ENCODE measurements around the gene CALML5.

The CALML5 gene

DNA sequence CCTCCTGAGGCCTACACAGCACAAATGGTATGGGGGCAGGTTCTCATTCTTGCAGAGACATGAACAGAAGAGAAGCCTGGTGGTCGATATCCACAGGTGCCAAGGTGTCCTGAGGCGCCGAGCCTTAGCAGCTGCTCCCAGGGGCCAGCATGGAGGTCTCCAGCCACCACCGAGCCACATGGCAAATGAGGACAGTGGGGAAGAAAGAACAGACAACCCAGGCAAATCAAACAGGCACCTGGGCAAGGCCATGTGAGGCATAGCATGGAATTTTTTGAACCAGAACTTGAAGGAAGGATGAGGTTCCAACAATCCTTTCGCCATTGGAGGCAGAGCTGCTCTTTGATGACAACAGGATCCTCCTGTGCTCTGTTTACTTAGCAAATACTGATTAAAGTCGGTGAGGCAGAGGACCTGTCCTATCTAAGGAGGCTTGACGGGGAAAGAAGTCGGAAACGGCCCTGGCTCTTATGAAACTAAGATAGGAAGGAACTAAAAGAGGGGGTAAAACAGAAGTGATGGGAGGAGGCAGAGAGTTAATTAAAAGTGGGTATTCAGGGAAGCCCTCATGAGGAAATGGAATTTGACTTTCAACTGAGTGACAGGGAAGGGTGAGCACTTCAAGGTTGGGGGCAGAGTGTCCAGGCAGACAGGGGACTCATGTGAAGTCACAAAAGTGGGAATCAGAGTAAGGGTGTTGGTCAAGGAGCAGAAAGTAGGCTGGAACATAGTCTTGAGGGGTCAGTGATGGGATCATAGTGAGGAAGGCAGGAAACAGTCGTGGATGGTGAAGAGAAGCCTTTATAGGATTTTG lies 16.8 kb upstream of the CALML5 start:
- no peak for DNase-seq (ENCODE audit: low read depth)

DNA sequence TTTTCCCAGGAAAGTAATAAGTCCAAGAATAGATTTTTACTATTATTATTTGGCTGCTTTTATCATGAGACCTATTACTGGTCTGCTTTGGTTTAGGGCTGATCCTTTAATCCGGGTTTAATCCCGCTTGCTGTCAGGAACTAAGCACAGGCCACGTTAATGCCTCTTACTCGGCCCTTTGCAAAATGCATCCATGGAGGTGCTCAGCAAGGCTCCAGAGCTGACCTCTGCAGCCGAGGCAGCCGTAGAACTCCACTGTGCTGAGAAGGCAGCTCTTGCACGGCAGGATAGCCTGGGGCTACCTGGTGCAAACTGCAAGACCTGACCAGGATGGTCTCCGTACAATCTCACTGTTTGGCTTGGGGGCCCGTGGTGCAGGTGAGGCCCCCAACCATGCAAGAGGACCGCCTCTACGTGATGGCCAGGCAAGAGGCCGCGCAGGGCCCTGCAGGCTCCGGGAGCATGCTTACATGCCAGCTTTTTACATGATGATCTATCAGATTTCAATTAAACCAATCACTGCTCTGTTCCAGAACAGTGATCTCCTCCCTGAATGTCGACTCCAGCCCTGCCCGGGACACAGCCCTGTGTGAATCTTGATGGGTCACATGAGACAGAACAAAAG lies 15.0 kb upstream of the CALML5 start:
- DNase-seq (ENCODE audit: low read depth), result no peak

DNA sequence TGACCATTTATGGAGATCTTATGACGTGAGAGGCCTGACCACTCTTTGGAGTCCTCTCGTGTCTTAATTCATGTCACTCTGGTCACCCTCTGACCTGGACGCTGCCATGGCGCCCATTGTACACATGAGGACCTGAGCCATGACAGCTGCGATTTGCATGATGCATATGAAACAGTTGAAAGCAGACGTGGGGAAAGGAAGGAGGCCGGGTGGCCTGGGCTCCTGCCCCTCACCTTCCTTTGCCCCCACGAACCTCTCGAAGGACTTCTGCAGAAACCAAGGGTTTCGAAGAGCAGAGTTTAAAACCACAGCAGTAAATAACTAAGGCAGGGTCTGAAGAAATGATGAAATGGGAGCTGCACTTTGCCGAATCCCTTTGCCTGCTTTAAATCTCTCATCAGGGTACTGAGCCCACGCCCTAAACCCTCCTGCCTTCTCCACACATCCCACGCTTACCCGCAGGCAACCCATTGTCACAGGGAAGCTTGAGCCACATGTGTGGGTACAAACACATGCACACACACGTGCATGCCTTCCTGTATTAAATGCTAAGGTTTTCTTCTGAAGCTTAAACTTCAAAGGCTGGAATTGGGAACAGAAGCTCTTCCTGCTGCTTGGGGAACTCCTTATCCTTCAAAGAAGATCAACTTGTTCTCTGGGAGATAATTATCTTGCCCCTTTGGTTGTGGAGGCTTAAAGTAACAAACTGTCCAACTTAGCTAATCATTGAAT lies 13.7 kb upstream of the CALML5 start:
- DNase-seq (ENCODE audit: low read depth), result no peak

DNA sequence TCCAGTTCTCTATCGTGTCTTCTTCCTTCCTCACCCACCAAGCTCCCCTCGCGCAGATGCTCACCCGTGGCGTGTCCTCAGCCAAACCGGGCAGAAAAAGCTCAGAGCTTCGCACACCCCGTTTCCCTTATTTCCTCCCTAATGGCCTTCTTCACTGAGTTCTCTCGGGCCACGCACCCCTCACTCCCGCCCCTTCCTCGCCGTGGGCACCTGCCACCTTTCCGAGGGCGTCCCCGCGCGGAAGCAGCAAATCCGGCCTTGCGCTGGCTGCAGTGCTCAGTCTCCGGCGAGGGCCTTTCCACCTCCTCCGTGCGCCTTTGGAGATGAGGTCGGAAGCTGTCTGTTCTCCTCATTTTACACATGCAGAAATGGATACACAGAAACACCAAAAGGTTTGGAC lies 13.0 kb upstream of the CALML5 start:
- no peak for DNase-seq (ENCODE audit: low read depth)

DNA sequence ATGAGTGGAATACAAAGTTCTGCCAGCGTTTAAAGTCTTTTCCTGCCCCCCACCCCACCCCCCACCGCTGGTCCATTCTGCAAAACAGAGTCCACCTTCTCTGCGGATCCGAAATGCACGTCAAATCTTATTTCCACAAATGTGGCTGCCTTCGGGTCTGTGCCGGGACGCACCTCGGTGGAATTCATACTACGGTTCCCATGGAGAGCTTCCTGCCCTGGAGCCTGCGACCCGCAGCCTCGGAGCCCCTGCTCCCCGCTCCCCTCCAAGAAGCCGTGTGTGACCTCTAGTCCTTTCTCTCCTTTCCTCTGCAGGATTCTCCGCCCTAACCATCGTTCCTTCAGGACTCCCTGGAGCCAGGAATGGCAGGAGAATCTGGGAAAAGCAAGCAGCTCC lies 12.5 kb upstream of the CALML5 start:
- DNase-seq (ENCODE audit: low read depth), result no peak

DNA sequence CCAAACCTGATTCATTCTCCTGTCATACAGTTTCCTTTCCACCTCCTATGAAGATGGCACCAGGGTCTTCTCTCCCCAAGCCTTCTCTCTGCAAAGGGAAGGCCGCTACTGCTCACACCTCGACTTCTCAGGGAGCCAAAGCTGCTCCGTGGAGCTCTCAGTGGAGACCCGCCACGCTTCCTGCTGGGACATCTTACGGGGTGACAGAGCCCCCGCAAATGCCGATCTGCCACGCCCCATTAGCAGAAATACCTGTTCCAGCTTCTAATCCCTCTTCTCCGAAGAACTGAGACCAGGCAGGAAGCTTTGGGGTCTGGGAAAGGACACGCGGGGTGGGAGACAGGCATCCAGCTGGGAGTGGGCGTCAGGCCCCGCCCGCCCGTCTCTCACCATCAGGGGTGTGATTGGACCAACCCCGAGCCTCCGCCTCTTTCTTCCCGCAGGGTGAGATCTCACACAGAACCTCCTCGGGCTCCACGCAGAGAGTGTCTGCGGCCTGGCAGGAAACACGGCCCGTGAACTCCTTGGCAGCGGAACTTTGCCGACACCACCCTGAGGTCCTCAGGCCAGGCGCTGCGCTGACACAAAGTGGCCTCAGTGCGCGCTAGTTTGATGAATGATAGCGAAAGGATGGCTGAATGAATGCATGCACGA lies 12.0 kb upstream of the CALML5 start:
- no peak for DNase-seq (ENCODE audit: low read depth)

DNA sequence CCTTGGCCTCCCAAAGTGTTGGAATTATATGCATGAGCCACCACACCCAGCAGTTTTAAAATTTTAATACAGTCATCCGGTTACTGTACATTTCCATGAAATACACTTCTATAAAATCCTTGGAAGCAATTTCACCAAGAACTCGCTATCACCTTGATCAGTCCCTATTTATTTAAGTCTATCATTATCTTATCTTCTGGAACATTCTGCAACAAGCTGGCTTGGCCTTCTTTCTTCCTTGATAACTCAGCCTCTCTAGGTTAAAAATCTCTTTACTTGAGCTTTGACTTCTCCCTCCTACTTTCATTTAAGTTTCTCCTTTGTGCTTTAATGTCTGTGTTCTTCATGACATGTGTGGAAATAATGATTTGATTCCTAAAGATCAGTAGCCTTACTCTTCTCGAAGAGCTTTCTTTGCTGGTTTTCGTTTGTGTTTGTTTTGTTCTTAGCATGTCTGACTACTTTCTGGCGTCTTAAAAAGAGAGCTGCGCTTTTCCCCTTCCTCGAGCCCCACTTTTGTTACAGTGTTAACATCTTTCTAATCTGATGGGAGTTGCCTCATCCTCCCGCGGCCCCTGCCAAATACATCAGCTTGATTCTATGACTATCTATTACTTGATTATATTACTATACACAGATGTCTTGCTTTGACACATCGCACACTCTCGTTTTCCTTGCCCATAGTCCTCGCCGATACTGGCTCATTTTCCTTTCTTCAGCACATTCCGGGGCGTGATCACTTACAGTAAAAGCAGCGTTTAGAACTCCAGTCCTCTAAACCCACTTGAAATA lies 11.1 kb upstream of the CALML5 start:
- no peak for DNase-seq (ENCODE audit: low read depth)

DNA sequence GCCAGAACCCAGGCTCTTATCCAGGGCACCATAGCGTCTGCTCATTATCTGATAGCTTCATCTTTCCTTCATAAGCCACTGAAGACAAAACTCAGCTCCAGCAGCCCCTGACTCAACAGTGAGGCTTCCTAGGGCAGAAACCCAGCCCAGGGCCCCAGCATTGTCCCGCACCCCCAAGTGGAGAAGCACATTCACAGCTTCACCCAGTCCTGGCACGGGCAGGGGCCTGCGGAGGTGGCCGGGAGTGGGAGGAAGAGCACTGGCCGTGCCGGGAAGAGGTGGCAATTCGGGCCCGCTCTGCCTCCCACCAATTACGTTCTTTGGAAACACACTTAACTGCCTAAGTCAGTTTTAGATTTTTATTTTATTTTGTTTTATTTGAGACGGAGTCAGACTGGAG lies 10.3 kb upstream of the CALML5 start:
- DNase-seq (ENCODE audit: low read depth), result no peak

DNA sequence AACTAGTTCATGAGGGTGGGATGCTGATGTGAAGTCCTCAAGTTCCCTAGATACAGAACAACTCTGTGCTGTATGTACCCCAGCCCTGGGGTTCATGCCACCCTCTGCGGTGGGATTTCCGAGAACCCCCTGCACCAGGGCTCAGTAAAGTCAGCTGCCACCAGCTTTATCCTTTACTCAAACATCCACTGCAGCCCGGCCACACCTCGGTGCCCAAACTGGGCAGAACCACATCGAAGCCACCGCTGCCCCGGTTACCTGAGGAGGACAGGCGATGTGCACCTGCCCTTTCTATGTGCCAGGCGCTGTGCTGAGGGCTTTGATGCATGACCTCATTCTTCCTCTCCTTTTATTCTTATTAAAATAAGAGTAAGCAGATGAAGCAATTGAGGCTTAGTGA lies 9.9 kb upstream of the CALML5 start:
- DNase-seq (ENCODE audit: low read depth), result no peak

DNA sequence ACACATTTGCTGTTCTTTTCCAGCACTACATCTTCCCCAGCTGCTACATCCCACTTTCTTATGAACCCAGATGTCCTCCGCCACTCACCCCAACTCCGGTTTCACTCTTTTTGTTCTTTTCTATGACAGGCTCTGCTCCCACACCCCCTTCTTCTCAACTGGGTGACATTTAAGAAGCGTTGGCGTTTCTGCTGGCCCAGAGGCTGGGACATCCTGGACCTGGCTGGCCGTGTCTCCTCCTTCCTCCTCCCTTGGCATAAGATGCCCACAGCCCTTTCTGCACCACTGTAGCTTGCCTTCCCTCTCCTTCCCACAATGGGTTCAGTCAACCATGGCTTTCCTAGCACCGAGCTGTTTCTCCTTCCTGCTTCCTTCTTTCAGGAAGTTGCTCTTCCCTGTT lies 9.4 kb upstream of the CALML5 start:
- no peak for DNase-seq (ENCODE audit: low read depth)

DNA sequence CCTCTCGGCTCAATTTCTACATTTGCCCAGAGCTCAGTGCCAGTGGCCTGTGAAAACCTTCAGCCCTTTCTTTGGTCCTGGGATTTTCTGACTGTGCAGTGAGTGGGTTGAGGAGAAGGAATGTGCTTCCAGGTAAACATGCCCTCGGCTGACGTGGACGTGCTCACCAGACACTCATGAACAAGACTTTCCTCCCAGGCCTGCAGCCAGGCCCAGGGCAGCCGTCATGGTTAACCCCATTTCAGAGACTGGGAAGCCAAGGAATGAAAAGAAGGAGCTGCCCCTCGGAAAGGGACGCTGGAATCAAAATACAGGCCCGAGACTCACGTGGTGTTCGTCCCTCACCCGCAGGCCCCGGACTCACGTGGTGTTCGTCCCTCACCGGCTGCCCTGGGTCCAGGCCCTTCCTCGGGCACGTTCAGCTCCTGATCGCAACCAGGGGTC lies 8.8 kb upstream of the CALML5 start:
- no peak for DNase-seq (ENCODE audit: low read depth)

DNA sequence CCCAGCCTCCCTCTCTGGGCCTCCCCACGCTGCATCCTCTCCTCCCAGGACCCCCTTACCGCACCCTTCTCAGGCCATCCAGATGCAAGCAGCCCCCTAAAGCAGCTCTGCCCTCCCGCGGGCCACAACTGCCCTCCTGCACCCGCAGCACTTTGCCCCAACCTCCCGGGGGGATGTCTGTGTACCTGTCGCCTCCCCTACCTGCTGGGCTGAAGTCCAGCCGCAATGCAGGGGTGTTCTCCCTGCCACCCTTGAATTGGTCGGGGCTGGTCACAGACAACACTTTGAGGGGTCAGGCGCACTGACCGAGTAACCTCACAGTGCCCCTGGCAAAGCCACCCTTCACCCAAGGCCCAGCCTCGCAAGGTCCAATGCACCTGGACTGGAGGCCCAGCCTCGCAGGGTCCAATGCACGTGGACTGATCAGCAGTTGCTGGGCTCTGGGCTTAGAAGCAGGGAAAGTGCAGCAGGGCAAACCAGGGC lies 8.3 kb upstream of the CALML5 start:
- no peak for DNase-seq (ENCODE audit: low read depth)

DNA sequence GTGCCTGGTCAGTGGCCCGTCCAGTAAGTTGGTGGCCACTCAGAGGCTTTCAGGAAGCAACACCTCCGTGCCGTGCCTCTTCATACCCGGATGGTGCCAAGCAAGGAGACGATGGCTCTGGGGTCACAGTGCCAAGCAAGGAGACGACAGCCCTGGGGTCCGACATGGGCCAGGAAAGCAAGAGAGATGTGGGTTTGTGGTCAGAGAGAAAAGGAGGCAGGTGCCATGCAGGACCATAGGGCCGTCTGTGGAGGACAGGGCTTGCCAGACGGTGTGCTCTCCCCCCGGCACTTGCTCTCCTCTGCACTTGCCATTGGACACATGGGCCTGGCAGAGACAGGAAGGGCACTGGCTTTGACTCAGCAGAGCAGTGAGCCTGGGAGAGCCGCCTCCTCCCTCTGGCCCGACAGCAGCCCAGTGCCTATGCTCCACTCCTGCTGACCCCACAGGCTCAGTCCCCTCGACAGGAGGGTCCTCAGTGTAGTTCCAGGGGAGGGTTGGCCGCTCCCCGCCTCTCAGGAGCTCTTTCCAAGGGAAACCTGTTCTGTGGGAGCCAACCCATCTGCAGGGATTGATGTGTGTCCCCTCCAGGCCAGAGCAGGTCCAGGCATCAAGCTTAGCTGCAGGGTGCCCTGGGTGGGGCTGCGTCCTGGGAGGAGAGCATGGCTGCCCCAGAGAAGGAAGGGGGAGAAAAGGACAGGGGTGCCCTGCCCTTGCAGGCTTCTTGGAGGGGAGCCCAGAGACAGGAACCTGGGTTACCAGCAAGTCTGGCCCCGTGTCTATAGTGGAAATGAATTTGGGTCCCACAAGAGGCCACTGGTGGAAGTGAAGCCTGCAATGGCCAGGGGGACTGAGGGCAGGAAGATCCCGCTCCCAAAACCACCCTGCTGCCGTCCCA lies 7.6 kb upstream of the CALML5 start:
- no peak for DNase-seq (ENCODE audit: low read depth)

DNA sequence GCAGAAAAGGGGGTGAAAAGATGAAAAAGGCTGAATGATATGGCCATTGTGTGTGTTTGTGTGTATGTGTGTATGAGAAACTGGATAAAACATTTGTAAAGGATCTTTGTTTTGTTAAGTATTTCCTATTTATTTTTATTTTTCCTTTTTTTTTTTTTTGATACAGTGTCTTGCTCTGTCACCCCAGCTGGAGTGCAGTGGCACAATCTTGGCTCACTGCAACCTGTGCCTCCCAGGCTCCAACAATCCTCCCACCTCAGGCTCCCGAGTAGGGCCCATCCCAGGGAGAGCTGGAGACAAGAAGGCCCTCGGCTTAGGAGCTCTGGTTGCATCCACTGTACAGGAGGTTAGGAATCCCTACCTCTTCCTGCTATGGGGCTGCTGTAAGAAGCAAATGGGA lies 6.9 kb upstream of the CALML5 start:
- no peak for DNase-seq (ENCODE audit: low read depth)

DNA sequence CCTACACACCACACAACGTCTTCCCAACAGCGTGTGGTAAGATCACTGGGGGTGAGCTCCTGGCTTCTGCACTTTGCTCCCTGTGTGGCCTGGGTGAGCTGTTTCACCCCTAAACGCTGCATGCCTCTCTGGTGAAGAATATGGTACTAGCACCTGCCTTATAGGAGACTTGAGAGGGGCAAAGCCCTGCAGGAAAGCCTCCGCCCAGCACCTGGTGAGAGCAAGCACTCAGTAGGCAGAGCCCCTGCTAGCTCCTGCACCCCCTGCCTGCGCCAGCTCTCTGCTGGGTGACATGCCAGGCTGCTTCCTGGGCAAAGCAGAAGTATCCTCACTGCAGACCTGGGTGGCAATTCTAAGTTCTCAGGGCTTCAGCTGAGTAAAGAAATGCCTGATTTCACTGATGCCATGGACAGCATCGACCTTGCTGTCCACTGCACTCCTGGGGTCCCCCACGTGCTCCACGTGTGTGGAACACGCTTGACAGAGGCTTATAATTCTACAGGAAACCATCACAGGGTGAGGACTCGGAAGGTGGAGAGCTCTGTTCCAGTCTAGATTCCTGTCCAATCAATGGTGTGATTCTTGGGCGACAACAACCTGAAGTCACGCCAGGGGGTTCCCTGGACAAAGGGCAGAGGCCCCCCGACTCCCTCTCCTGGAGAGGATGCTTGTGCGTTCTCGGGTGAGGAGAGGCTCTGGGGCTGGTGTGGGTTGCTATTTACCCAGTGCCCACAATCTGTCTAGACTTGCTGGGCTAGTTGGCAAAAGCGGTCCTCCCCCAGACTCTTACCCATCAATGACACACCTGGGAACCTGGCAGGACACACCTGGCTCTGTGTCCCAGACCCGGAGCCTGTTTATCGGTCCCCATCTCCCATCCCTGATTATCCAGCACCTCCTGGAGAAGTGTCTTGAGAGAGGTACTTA lies 5.0 kb upstream of the CALML5 start:
- DNase-seq (ENCODE audit: low read depth), result no peak

DNA sequence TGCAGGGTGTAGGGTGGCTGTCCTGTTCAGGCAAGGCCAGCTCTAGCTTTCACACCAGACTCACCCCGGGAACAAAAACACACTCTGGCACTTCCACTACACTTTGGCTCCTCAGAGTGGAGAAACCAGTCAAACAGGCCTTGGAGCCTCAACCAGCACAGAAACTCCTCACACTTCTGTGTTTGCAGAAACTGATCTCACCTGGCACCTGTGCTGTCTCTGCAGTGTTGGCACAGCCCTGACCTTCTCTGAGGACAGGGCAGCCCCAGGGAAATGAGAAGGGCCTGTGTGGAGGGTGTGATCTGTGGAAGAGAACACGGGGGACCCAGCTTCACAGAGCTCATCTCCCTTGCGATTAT lies 4.1 kb upstream of the CALML5 start:
- no peak for DNase-seq (ENCODE audit: low read depth)

DNA sequence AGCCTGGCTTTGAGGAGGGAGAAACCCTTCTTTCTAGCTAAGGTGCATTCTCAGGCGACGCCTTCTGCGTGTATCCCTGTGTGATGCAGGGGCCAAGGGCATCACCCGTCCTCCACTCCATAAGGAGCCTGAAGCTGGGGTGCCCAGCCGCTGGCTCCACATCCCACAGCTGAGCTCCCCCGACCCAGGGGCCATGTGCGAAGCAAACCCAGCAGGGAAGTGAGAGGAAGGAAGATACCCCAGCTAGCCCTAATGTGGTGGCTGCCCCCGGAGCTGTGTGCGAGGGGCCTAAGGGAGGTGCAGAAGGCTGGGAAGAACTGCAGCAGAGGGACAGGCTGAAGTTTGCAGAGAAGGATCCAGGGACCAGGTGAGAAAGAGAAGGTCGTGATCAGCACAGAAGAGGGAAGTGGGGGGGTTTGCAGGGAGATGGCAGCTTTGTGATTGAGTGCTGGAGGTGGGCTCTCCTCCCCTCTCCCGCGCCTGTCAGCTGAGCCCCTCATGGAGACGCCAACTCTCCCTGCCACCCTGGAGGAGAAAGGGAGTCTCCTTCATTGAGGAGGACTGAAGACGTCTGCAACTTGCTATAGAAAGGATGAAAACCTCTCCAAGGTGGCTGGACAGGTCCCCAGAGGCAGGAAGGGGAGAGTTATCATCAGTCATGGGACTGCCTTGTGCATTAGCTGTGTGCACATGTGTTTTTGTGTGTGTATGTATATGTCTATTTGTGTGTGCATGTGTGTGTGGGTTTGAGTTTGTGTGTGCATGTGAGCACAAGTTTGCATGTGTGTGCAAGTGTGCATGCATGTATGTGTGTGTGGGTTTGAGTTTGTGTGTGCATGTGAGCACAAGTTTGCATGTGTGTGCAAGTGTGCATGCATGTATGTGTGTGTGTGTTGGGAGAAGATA lies 3.5 kb upstream of the CALML5 start:
- DNase-seq (ENCODE audit: low read depth), result no peak

DNA sequence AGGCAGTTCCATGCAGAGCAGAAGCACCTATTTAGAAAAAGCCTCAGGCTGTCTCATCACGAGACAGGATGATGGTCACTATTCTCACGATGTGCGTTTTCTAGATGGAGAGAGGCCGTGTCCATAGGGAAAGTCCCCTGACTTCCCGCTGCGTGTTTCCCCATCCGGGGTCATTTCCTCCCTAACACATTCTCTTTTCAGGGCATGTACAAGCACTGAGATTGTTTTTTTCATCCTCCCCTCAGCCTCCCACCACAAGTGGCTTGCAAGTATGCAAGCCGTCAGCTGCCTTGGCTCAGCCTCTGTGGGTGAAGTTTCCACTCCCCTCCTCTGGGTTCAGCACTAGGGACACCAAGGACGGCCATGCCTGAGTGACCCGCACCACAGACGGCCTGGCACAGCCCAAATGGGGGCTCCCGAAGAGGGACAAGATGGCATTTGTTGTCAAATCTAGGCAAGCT lies 2.7 kb upstream of the CALML5 start:
- no peak for DNase-seq (ENCODE audit: low read depth)

Data from HS-5 (cell line).